HG02642 (cell line): ENCODE results near the gene SUMF1.
"Not testable (repeated sequence)": the region's sequence is repeated elsewhere in the genome, so short reads cannot be mapped to it uniquely, and the experiment has no call there.

Source experiments
- ATAC-seq: cut with Tn5 transposase; IDR thresholded peaks from one replicate; pipeline ENCODE4 v1.9.1; 2021; ENCODE audit warnings: mild to moderate bottlenecking; ENCODE audit not compliant: unreplicated experiment, poor library complexity

The SUMF1 gene

DNA sequence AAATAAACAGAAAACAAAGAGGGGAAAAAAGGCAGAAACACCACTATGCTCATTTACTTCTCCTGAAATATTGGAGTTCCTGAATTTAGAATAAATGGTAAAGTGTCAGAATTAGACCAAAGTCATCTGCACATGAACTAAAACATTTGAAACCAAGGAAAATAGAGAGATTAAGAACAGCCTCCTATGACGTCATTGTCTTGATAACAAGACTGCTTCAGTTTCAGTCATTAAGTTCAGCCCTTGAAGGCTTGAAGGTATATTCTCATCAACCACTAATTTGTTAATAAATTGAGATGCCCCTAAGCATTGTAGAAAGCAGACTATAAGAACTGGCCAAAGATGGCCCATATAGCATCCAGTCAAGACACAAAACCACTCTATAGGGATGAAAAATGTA lies 2.5 kb downstream of the SUMF1 start:
- no peak for ATAC-seq

DNA sequence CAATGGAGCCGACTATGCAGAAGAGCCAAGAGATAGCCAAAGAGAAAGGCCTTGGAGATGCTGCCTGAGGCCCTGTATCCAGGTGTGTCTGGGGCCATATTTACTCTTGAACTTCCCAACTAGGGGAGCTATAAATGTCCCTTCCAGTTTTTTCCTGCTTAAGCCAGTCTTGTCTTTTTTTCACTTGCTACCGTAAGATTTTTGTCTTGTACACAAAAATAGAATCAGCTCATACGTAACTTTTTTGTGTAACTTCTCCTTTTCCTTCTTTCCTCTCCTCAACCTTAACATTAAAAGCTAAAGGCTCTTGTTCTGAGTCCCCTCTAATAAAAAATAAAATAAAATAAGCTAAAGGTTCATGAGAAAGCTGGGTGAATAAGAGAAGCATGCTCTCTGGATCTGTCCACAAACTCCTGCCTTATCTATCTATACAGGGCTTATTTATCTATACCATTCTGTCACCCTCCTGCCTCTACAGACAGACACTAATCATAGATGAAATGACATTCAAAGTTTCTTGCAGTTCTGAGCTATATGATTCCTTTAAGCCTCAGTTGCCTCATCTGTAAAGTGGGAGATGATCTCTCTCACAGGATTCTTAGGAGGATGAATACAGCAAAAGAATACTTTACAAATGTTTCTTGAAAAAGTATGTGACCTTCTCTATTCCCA lies 4.6 kb downstream of the SUMF1 start:
- no peak for ATAC-seq

DNA sequence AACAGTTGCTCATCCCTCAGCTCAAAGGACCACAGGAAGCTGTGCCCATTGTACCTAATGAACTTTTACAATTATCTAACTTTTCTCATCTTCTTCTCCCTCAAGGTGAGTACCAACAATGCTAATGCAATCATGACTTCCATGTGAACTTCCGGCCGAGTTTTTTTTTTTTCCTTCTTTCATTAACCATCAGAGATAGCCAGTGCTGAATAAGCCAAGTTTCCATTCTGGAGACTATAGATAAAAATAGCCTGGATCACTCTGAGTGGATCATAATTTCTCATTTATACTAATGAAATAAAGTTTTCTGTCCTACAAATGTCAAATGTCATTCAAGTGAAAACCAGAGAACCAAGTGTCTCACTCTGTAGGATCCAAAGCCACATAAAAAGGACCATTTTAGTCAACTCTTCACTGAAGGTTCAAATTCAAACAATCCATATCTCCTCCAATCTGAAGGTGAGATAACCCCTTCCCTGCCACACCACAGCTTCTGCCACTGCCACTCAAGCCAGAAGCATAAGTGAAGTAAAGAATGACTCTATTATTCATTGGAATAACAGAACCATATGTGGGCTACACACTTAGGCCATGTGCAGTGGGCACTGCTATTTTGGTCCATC lies 5.5 kb downstream of the SUMF1 start:
- no peak for ATAC-seq

DNA sequence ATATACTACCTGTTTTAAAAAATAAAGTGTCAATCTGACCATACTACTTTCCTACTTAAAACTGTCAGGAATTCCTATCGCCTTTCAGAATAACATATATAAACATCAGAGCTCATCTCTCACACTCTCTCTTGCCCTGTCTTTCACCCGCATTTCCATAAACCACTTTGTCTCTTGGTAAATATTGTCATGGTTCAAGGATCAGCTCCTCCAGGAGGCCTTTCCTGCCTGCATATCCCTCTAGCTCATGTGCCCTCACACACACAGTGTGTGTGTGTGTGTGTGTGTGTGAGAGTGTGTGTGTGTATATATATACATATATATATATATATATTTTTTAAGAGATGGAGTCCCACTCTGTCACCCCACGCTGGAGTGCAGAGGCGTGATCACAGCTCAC lies 6.7 kb downstream of the SUMF1 start:
- ATAC-seq, result no peak

DNA sequence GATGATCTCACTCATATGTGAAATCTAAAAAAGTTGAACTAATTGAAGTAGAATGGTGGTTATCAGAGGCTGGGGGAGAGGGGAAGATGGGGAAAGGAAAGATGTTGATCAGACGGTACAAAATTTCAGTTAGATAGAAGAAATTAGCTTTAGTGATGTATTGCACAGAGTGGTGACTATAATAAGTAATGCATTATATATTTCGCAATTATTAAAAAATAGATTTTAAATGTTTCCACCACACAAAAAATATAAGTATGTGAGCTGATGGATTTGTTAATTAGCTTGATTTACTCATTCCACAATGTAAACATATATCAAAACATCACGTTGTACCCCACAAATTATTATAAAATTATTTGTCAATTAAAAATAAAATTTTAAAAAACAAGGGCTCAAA lies 8.1 kb downstream of the SUMF1 start:
- ATAC-seq, result no peak

DNA sequence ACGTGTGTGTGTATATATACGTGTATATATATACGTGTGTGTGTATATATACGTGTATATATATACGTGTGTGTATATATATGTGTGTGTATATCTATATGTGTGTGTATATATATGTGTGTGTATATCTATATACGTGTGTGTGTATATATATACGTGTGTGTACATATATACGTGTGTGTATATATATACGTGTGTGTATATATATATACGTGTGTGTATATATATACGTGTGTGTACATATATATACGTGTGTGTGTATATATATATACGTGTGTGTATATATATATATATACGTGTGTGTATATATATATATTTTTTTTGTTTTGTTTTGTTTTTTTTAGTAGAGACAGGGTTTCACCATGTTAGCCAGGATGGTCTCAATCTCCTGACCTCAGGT lies 10.3 kb downstream of the SUMF1 start:
- ATAC-seq, result not testable (repeated sequence)

DNA sequence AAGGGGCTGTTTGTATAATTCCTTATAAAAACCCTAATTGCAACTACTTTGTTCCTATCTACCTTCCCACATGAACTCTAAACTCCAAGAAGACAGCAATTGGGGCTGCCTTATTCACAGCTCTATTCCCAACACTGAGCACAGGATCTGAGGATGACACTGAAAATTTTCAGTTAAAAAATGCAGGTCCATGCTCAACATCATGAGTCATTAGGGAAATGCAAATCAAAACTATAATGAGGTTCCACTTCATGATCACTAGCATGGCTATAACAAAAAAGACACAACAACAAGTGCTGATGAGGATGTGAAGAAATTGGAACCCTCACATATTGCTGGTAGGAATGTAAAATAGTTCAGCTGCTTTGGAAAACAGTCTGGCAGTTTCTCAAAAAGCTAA lies 12.9 kb downstream of the SUMF1 start:
- ATAC-seq, result no peak

DNA sequence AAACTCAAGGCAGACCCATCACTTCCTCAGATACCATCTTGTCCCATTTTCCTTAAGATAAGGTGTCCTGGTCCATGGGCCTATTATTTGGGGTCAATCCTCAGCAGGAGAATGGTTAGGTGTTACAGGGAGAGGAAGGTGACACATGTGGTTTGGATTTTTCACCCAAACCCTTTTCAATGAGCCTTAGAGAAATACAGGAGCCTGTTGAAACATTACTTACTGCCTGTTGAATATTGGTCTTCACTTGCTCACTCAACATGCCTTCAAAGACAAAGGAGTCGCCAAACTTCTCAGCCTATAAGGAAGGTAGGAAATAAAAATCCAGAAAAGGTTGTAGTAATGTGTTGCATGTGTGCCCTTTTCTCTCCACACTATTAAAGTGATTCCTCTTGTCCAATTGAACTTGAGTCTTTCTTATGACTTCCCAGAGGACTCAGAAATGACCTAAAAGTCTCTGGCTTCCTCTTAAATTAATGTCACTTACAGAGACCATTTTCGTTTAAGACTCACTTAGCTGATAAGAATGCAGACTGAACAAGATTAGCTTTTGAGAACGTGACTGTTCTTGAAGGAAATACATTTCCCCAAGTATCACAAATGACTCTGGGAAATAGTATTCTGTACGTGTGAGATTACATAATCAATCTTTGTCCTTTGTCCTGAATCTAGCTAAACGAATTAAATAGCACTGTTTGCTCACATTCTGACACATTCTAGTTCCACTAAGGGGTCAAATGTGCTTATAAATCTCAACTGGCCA lies 17.8 kb downstream of the SUMF1 start:
- no peak for ATAC-seq

DNA sequence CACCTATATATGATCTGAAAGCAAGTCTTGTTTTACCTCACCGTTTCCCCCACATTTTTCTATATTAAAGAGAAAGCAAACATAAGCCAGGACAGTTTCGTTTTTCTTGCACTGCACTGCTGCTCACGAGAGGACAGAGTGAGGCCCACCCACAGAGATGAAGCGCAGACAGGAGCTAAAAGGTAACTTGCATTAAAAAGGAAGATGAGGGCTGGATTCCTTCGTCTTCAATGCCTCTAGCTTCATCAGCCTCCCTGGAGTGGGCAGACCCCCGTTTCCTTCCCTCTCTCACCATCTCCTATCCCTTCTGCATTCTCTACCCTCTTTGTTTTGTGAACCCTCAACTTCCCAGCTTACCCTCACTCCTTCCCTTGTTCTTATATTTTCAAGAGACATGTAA lies 18.9 kb downstream of the SUMF1 start:
- ATAC-seq, result no peak

DNA sequence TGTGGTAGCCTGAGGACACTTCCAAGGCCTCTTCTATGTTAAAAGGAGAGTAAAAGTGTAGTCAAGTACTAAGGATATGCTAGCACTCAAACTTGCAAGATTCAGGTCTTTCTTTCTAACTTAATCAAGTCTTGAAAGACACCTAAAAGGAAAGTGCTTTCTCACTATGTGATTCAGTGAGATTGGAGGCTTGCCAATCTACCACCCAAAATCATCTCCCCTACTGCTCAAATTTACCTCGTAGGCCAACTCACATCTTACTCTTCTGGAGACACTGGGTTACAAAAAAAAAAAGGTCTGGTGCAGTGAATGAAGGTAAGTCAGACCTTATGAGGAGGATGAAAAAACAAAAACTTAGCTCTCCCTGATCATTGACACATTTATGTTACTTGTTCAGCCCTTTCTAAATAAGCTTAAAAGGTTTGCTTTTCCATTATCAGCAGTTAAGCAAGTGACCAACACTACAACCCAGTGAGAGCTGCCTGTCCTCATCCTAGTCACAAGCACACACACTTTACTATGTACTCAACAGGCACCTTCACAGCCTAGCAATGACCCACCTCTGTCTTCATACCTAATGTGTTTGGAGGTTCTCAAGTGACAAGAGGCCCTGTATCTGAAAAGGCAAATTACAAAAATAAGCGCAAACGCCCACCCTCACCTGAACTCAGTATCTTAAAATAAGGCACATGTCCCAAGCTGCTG lies 19.6 kb downstream of the SUMF1 start:
- ATAC-seq, result no peak

DNA sequence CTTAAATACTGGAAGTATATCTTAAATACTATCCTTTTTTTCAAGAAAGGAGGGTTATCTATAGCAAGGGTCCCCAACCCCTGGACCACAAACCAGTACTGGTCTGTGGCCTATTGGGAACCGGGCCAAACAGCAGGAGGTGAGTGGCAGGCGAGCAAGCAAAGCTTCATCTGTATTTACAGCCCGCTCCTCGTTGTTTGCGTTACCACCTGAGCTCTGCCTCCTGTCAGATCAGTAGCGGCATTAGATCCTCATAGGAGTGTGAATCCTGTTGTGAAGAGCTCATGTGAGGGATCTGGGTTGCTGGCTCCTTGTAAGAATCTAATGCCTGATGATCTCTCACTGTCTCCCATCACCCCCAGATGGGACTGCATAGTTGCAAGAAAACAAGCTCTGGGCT lies 26.1 kb downstream of the SUMF1 start:
- no peak for ATAC-seq

DNA sequence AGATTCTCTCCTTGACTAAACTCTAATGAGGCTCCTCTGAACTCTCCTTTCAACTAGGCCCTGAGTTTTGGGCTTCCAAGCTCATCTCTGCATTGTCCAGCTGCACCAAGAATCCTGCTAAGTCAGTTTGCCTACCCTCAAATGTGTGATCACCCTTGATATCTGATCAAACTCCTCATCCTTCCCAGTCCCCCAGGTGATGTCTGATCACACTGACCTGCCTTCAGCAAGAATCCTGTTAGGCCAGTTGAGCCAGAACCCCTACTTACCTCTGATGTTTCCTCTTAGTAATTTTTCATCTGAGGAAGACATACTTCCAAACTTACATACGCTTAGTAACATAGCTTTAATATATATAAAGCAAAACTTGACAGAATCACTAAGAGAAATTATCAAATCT lies 28.8 kb downstream of the SUMF1 start:
- no peak for ATAC-seq

DNA sequence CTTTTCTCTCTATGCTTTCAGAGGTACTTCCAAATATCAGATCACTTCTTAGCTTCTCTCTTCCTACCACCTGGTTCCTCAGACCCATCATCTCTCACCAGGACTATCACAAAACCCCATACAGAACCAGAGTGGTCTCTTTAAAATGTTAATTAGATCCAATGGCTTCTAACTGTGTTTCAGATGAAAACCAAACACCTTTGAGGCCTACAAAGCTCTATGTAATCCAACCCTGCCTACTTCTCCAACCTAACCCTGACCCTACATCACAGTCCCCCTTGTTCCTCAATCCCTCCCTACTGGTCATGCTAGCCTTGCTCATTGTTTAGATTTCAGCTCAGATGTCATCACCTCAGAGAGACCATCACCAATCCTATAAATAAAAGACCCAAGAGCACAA lies 34.8 kb downstream of the SUMF1 start:
- ATAC-seq, result no peak

DNA sequence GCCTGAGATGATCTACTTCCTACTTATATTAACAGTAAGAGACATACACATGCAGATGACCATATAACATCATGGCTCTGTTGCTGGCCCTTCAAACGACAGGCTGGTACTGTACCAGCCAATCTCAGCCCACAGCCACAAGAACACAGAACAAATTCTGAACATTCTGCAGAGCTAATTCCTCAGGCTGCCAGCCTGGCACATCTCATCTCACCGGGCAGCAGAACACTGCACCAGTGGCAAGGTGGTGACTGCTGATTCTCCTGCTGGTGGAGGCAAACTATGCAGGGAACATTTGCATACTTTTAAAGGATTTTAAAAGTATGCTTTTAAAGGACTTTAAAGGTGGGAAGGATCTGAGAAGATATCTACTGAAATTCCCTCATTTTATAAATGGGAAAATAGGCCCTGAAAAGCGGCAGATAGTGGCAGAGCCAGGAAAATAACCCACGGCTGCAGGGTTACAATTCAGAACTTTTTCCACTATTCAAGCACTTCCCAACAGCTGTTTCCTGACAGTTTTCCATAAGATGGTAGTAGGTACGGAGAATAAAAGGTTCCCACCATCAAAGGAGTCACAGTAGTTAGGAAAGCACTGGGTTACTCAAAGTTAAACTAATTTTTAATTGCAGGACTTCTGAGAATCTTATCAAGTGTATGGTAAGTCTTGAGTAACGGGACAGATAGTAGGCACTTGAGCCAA lies 37.3 kb downstream of the SUMF1 start:
- ATAC-seq, result no peak

DNA sequence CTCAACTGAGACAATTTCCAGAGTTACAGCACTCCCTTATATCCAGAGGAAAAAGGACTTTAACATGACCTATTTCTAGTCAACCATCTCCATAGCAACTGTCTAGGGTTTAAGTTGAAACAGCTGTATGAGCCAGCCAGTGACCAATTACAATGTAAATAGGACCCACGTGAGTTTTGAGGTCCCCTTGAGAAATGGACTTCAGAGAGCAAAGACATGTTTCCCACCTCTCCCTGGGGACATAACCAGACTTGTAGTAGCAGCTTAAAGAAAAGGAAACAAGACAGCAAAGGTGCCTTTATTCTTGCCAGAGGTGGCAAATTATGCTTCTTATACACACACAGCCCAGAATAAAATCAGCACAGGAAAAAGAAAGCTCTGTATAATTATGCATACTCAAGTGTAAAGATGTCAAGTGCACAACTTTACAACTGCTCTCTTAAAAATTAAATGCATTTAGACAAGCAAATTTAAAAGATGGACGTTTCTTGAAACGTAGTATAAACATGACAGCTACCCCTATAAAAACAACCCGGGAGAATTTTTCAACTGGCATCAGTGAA lies 40.2 kb downstream of the SUMF1 start:
- ATAC-seq, result peak; percentile 89

DNA sequence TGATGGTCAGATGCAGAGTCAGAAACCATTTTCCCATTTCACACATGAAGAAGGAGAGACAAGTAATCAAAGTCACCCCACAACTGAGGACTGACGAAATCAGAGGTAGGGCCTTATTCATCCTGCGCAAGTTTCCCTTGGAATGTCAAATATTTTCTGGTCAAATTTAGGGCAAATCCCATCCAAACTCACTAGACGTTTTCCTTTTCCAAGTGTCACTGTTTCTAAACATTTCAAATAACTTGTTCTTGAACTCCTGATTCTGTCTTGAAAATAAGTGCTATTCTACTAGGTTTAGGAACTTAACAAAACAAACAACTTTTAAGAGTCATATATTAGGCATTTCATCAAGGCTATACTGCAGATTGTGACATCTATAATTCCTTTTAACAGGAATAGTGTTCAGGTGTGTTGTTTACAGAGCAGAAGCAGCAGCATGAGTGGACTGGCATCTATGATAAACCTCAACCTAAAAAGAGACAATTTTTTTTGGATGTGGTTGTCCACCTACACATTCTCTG lies 40.7 kb downstream of the SUMF1 start:
- ATAC-seq, result no peak

DNA sequence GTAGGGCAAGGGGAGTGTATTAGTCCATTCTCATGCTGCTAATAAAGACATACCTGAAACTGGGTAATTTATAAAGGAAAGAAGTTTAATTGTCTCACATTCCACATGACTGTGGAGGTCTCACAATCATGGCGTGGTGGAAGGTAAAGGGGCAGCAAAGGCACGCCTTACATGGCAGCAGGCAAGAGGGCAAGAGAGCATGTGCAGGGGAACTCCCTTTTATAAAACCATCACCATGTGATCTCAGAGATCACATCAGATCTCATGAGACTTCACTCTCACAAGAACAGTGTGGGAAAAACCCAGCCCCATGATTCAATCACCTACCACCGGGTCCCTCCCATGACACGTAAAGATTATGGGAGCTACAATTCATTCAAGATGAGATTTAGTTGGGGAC lies 41.4 kb downstream of the SUMF1 start:
- ATAC-seq, result peak; percentile 43

DNA sequence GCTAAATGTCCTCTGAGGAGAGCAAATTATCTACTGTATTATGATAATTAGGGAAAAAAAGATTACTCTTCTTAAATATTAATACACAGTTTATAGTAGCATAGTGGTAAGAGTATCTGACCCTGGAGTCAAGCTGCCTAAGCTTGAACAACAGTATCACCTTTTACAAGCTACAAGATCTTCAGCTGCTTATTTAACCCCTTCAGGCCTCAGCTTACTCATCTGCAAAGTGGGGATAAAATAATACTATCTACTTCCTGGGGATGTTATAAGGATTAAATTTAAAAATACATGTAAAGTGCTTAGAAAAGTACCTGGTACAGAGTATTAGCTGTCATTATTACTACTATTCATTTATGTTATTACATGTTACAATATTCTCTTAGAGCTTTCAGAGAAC lies 42.0 kb downstream of the SUMF1 start:
- no peak for ATAC-seq

DNA sequence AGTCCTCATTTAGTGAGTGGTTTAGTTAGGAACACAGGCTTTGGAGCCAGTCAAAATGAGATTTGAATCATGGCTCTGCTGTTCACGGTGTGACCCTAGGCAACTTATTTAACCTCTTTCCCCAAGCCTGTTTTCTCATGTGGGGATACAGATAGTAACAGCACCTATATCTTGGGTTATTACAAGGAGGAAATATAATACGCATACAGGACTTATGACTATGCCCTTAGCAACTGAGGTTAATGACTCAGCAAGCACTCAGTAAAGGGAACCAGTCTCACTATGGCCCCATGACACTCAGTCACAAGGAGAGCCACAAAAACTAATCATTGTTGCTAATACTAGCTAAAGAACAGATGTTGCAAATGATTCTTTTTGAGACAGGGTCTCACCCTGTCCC lies 45.9 kb downstream of the SUMF1 start:
- peak; percentile 70 for ATAC-seq

DNA sequence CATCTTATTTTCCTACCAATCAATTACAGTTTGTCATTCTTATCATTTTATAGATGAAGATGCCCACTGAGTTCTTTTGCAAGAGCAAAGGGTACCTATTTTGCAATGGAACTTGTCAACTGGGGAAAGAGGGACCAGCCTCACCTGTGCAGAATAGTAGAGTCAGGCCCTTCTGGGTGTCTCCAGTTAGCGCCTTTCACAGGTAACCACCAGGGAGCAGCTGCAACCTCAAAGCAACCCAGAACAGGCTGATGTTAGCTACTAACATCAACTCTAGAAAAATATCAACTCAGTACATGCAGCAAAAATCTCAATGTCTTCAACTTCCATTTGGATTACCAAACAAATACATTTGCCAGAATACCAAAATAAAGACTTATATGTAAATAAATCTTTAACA lies 47.1 kb downstream of the SUMF1 start:
- ATAC-seq, result no peak
